ENCODE data around the gene ZNF830. TPM values are rescaled to one million over a fixed set of nuclear protein-coding genes. Genes with fewer than 3 reads are reported as not detected.
A peak's percentile ranks its signal among the peaks of the same experiment; 100 is the strongest.

The ZNF830 gene
- total RNA-seq, 1 experiment from 2014 or later: 21.6 TPM

DNA sequence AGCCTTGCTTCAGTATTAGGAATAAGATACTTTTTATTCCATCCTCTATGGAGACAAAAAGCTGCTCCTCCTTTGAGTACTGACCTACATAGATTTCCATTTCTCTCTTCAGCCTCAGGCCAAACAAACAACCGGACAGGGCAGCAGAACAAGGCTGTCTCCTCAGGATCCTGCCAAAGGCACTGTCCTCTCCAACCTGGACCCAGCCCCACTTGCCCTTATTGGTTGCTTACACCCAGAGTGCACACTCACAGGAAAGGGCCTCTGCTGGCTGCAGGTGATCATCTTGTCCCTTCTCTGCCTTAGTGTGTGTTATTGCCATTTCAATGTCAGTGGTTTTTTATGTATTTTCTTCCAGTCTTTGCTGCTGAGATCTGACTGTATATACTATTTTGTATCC is 45.6 kb downstream of the ZNF830 start:
- no peak overlapping the region for H3K27ac Mint-ChIP-seq (ENCODE audit: low read depth, unreplicated experiment)
- peaks cover 52% of the 10 kb centered on the region for H3K36me3 Mint-ChIP-seq (ENCODE audit: insufficient read depth, unreplicated experiment)
- no peaks in the 10 kb centered on the region for H3K27me3 Mint-ChIP-seq (ENCODE audit: insufficient read depth, unreplicated experiment)
- intact Hi-C loops (cut with micrococcal nuclease): no loop called here
- BruUV-seq (replicated peaks): no TSS peak
- ChIA-PET POLR2A (interaction anchor here (1.6 kb wide), 1 partner anchor 11 kb away, joined by 8 read pairs; no protein-coding TSS in a partner anchor), CTCF (no interaction called here)
- DNase-seq (ENCODE audit: unreplicated experiment): no peak
- no peaks in the 10 kb centered on the region for H3K9me3 Mint-ChIP-seq (ENCODE audit: unreplicated experiment)
- TF ChIP-seq, protein P1, sequence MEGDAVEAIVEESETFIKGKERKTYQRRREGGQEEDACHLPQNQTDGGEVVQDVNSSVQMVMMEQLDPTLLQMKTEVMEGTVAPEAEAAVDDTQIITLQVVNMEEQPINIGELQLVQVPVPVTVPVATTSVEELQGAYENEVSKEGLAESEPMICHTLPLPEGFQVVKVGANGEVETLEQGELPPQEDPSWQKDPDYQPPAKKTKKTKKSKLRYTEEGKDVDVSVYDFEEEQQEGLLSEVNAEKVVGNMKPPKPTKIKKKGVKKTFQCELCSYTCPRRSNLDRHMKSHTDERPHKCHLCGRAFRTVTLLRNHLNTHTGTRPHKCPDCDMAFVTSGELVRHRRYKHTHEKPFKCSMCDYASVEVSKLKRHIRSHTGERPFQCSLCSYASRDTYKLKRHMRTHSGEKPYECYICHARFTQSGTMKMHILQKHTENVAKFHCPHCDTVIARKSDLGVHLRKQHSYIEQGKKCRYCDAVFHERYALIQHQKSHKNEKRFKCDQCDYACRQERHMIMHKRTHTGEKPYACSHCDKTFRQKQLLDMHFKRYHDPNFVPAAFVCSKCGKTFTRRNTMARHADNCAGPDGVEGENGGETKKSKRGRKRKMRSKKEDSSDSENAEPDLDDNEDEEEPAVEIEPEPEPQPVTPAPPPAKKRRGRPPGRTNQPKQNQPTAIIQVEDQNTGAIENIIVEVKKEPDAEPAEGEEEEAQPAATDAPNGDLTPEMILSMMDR (IDR thresholded peaks at IDR 0.05; ENCODE audit: unreplicated experiment): no peak
- H3K4me1 Mint-ChIP-seq (ENCODE audit: insufficient read depth, unreplicated experiment): no peaks in the 10 kb centered on the region
- H3K4me3 Mint-ChIP-seq (ENCODE audit: unreplicated experiment): no peak overlapping the region

DNA sequence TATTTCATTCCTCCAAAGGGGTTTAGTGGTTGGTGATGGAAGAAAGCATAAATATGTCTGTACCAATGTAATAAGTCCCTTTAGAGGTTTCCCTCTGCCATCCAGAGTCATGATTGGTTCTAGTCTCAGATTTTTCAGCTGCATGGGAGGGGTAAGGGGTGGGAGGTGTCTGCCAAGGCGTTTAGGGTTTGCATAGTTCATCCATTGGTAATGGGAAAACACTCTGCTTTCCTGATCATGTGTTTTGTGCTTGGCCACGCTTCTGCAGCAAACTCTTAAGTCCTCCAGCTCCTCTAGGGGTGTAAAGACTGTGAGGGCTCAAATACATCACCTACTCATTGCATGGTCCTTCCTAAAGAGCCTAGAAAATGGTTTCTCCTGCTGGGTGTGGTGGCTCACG is 48.8 kb downstream of the ZNF830 start:
- TF ChIP-seq, protein P1 (IDR thresholded peaks at IDR 0.05; ENCODE audit: unreplicated experiment): no peak
- BruUV-seq (replicated peaks): no TSS peak
- Mint-ChIP-seq H3K27me3 (ENCODE audit: insufficient read depth, unreplicated experiment) (no peaks in the 10 kb centered on the region), H3K36me3 (ENCODE audit: insufficient read depth, unreplicated experiment) (peaks cover 59% of the 10 kb centered on the region), H3K4me1 (ENCODE audit: insufficient read depth, unreplicated experiment) (no peaks in the 10 kb centered on the region), H3K27ac (ENCODE audit: low read depth, unreplicated experiment) (no peak overlapping the region), H3K9me3 (ENCODE audit: unreplicated experiment) (no peaks in the 10 kb centered on the region), H3K4me3 (ENCODE audit: unreplicated experiment) (no peak overlapping the region)
- CTCF ChIA-PET: interaction anchor here (0.6 to 0.8 kb wide), 3 partner anchors 21 to 109 kb away, joined by 4 to 5 read pairs (median 4); partner anchors contain the start of gene RAD51D
- no peak for DNase-seq (ENCODE audit: unreplicated experiment)
- intact Hi-C loops (cut with micrococcal nuclease): no loop called here
- POLR2A ChIA-PET: interaction anchor here (0.6 to 1.4 kb wide), 2 partner anchors 9 to 54 kb away, joined by 3 to 4 read pairs; no protein-coding TSS in a partner anchor

DNA sequence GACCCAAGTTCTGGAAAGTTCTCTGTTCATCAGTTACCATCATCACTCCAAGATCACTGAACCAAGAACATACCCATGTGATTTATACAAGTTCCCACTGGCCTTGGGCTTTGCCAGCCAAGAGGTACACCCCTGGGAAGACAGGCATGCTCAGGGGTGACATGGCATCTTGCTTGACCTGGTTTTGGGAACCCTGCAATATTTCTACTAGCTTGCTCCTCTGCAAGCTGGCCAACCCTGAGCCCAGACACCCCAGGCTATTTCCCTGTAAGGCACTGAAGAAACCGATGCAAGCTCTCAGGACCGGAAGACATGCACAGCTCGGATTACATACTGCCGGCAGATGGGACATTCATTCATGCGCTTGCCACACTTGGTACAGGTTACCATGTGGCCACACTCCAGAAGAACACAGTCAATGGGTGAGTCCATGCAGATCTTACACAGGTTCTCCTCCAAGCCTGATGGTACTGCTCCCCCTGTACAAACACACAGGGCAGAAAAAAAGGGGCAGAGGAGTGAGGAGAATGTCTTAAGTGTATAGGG is 50.4 kb downstream of the ZNF830 start:
- Mint-ChIP-seq H3K27me3 (ENCODE audit: insufficient read depth, unreplicated experiment) (no peaks in the 10 kb centered on the region), H3K4me1 (ENCODE audit: insufficient read depth, unreplicated experiment) (no peaks in the 10 kb centered on the region), H3K4me3 (ENCODE audit: unreplicated experiment) (no peak overlapping the region), H3K27ac (ENCODE audit: low read depth, unreplicated experiment) (no peak overlapping the region), H3K9me3 (ENCODE audit: unreplicated experiment) (no peaks in the 10 kb centered on the region), H3K36me3 (ENCODE audit: insufficient read depth, unreplicated experiment) (peaks cover 65% of the 10 kb centered on the region)
- POLR2A ChIA-PET: interaction anchor here (2.5 kb wide), 1 partner anchor 9 kb away, joined by 5 read pairs; no protein-coding TSS in a partner anchor
- TSS peak; percentile 7 for BruUV-seq (replicated peaks)
- TF ChIP-seq, protein P1 (IDR thresholded peaks at IDR 0.05; ENCODE audit: unreplicated experiment): no peak
- intact Hi-C loops (cut with micrococcal nuclease): no loop called here
- CTCF ChIA-PET: interaction anchor here (0.7 to 1.0 kb wide), 2 partner anchors 13 to 525 kb away, joined by 3 read pairs; no protein-coding TSS in a partner anchor
- DNase-seq (ENCODE audit: unreplicated experiment): no peak

Other genes starting within 250 kb of the ZNF830 start
- gene CCT6B, start 80 bp upstream of the ZNF830 start, total RNA-seq (2022): 4.6 and 5.7 TPM in 2 replicates
- gene LIG3, start 19.0 kb downstream of the ZNF830 start, total RNA-seq (2022): 31.1 and 39.7 TPM in 2 replicates
- 22.0 and 22.6 TPM in 2 replicates for gene RFFL, start 102.2 kb downstream of the ZNF830 start, total RNA-seq (2022)
- 9.6 and 13.0 TPM in 2 replicates for gene RAD51D, start 158.3 kb downstream of the ZNF830 start, total RNA-seq (2022)
- not detected in 2 replicates for gene FNDC8, start 160.1 kb downstream of the ZNF830 start, total RNA-seq (2022)
- 24.3 and 36.2 TPM in 2 replicates for gene NLE1, start 180.8 kb downstream of the ZNF830 start, total RNA-seq (2022)
- not detected in 2 replicates for gene UNC45B, start 186.3 kb downstream of the ZNF830 start, total RNA-seq (2022)
- gene SLC35G3, start 232.9 kb downstream of the ZNF830 start, total RNA-seq (2022): not detected in 2 replicates